Measurements from ENCODE around the gene CRACDL. TPM values are rescaled to one million over a fixed set of nuclear protein-coding genes. Genes with fewer than 3 reads are reported as not detected.

The CRACDL gene
- total and polyA plus RNA-seq, 2 of the 13 experiments (the other 11 are each of a cell fraction or from before 2014, with no cell fraction given), result 0.15 to 0.26 TPM

DNA sequence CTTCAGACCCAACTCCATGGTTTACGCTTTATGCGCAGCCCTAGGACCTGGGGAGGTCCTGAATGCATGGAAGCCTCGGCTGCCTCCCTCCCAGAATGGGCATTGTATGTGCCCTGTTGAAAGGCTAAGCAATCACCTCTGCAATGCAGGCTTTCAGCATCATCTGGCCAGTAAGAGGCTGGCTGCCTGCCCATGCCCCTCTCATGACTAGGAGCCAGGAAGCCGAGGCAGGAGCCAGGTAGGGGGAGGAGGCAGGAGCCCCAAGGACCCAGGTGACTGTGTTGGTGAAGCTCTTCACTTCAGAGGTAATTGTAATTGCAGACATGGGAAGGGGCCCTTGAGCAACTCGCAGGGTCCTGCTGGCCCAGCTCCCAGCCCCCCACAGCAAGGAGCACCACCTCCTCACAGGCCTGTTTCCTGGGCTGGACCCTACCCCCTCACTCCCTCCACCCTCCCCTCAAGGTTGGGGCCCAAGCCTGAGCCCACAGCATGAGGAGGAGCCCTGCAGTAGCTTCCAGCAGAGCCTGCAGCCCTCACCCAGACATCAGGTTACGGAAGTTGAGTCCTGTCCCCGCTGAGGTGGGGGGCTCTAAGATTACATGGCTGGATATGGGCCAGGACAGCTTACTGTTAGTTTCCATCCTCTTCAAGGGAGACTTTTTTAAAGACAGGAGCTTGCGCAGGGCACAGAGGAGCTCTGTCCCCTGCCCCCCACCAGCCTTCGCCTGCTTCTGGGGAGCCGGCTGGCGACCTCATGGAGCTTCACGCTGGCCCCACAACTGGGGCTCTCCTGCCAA is 21.9 kb downstream of the CRACDL start:
- BruUV-seq (replicated peaks), result no TSS peak
- no peak for FAIRE-seq
- CTCF ChIA-PET (ENCODE audit: low intra/inter-chr PET ratio, low total read pairs), result no interaction called here
- Histone ChIP-seq H3K79me2 (ENCODE audit: insufficient read depth, low read length) (no peaks in the 10 kb centered on the region), H3K4me2 (ENCODE audit: low read depth, low read length) (no peak overlapping the region), H3K4me1 (ENCODE audit: insufficient read depth, low read length) (peaks cover 34% of the 10 kb centered on the region), H4K20me1 (ENCODE audit: insufficient read depth, low read length) (no peaks in the 10 kb centered on the region), H3K27ac (ENCODE audit: extremely low read length, insufficient read depth, low read length) (no peak overlapping the region), H3K9me3 (ENCODE audit: low read length) (no peaks in the 10 kb centered on the region), H3K27me3 (ENCODE audit: control insufficient read depth in 1 of 2, insufficient read depth in 2 of 2, low read length in 2 of 2) (peaks cover 1 to 46% of the 10 kb centered on the region in 2 experiments; a peak in 4 of 5 replicates), H2AFZ (ENCODE audit: low read length) (no peak overlapping the region), H3K36me3 (replicated peaks in 1 of 2; ENCODE audit: control insufficient read depth in 1 of 2, insufficient read depth in 2 of 2, low read length in 2 of 2) (no peaks in the 10 kb centered on the region), H3K9ac (ENCODE audit: insufficient read depth, low read depth, low read length) (no peak overlapping the region), H3K4me3 (replicated peaks in 1 of 3; ENCODE audit: insufficient read depth in 1 of 3, low read depth in 2 of 3, low read length in 3 of 3) (no peak overlapping the region)
- intact Hi-C loops (cut with micrococcal nuclease; ENCODE audit: unreplicated experiment) (no loop called here), in situ Hi-C loops (cut with HindIII; ENCODE audit: extremely low pct_ligation_motif_present, low pct_unique_long_range_greater_than_20kb) (no loop called here)
- ATAC-seq, result no peak
- POLR2A ChIA-PET, result no interaction called here
- TF ChIP-seq, protein P1, sequence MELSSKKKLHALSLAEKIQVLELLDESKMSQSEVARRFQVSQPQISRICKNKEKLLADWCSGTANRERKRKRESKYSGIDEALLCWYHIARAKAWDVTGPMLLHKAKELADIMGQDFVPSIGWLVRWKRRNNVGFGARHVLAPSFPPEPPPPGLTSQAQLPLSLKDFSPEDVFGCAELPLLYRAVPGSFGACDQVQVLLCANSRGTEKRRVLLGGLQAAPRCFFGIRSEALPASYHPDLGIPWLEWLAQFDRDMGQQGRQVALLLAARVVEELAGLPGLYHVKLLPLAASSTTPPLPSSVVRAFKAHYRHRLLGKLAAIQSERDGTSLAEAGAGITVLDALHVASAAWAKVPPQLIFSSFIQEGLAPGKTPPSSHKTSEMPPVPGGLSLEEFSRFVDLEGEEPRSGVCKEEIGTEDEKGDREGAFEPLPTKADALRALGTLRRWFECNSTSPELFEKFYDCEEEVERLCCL (CRISPR knock-in tag; IDR thresholded peaks at IDR 0.05; ENCODE audit: borderline replicate concordance), result no peak
- DNase-seq (ENCODE audit: low spot score), result no peak
- WGBS (ENCODE audit: low lambda C conversion rate), result 89% methylated on average over 7 of the region's 12 CpGs

- DNase-seq (ENCODE audit: low spot score) (no peak), FAIRE-seq (no peak), ATAC-seq (no peak)
- ChIA-PET CTCF (ENCODE audit: low intra/inter-chr PET ratio, low total read pairs) (no interaction called here), POLR2A (no interaction called here)
- Histone ChIP-seq H3K4me3 (replicated peaks in 1 of 3; ENCODE audit: insufficient read depth in 1 of 3, low read depth in 2 of 3, low read length in 3 of 3) (no peak overlapping the region), H3K27ac (ENCODE audit: extremely low read length, insufficient read depth, low read length) (no peak overlapping the region), H3K9ac (ENCODE audit: insufficient read depth, low read depth, low read length) (no peak overlapping the region), H3K27me3 (ENCODE audit: control insufficient read depth in 1 of 2, insufficient read depth in 2 of 2, low read length in 2 of 2) (peaks cover 4 to 49% of the 10 kb centered on the region in 2 experiments; a peak in 4 of 5 replicates), H2AFZ (ENCODE audit: low read length) (no peak overlapping the region), H3K79me2 (ENCODE audit: insufficient read depth, low read length) (no peaks in the 10 kb centered on the region), H3K36me3 (replicated peaks in 1 of 2; ENCODE audit: control insufficient read depth in 1 of 2, insufficient read depth in 2 of 2, low read length in 2 of 2) (no peaks in the 10 kb centered on the region), H3K4me1 (ENCODE audit: insufficient read depth, low read length) (peaks cover 43% of the 10 kb centered on the region), H3K4me2 (ENCODE audit: low read depth, low read length) (no peak overlapping the region), H4K20me1 (ENCODE audit: insufficient read depth, low read length) (no peaks in the 10 kb centered on the region), H3K9me3 (ENCODE audit: low read length) (no peaks in the 10 kb centered on the region)
- in situ Hi-C loops (cut with HindIII; ENCODE audit: extremely low pct_ligation_motif_present, low pct_unique_long_range_greater_than_20kb) (no loop called here), intact Hi-C loops (cut with micrococcal nuclease; ENCODE audit: unreplicated experiment) (no loop called here)
- BruUV-seq (replicated peaks), result no TSS peak
- 47% methylated on average over 11 of the region's 11 CpGs for whole genome bisulfite sequencing (ENCODE audit: low lambda C conversion rate)
- no peak for TF ChIP-seq CHD2 (IDR thresholded peaks at IDR 0.05; ENCODE audit: low read depth, low read length)
- TF ChIP-seq PHF8 (CRISPR knock-in tag; IDR thresholded peaks at IDR 0.05), result no peak
- peak; percentile 85 for TF ChIP-seq ZKSCAN1 (IDR thresholded peaks at IDR 0.05; ENCODE audit: low read length)
- no peak for TF ChIP-seq POLR2A (IDR thresholded peaks at IDR 0.05; ENCODE audit: insufficient read depth in 1 of 2, low read depth in 2 of 2, low read length in 2 of 2)
- TF ChIP-seq XRCC5 (optimal IDR thresholded peaks at IDR 0.05; ENCODE audit: low read length), result no peak
- no peak for TF ChIP-seq NCOA5 (CRISPR knock-in tag; IDR thresholded peaks at IDR 0.05)
- no peak for TF ChIP-seq MTF1 (CRISPR knock-in tag; IDR thresholded peaks at IDR 0.05)
- 0 out of 2 replicates have a peak, but pooled peaks have one; percentile 19 for TF ChIP-seq NFIB (CRISPR knock-in tag; IDR thresholded peaks at IDR 0.05; ENCODE audit: borderline replicate concordance)
- no peak for TF ChIP-seq CEBPB (IDR thresholded peaks at IDR 0.05; ENCODE audit: borderline replicate concordance, low read depth, low read length)
- TF ChIP-seq KDM5A (IDR thresholded peaks at IDR 0.05; ENCODE audit: borderline replicate concordance, low read length), result no peak
- TF ChIP-seq ASH2L (IDR thresholded peaks at IDR 0.05; ENCODE audit: insufficient read length, low read depth, low read length), result no peak
- no peak for TF ChIP-seq SMC3 (IDR thresholded peaks at IDR 0.05; ENCODE audit: low read length)
- TF ChIP-seq EP300 (IDR thresholded peaks at IDR 0.05; ENCODE audit: low read depth in 2 of 2, low read length in 2 of 2), result no peak
- no peak for TF ChIP-seq EP300 (CRISPR knock-in tag; IDR thresholded peaks at IDR 0.05; ENCODE audit: borderline replicate concordance)
- 0 out of 2 replicates have a peak, but pooled peaks have one; percentile 28 for TF ChIP-seq ZNF431 (CRISPR knock-in tag; IDR thresholded peaks at IDR 0.05; ENCODE audit: borderline replicate concordance, low read depth)
These were observed 22.8 kb downstream of the CRACDL start for GRCh38 chr2:98912957-98913915.
